GM12878 (cell line): ENCODE data around the gene JUND. TPM values are rescaled to one million over a fixed set of nuclear protein-coding genes. Genes with fewer than 3 reads are reported as not detected.

Source experiments
- ATAC-seq: fragments of 200-7000 bp; cut with Tn5 transposase; 3 replicates; pipeline ENCODE4 v1.9.1; 2020; ENCODE audit warnings: mild to moderate bottlenecking, moderate library complexity
- BruUV-seq: library from RNA; stranded (reverse); fragments of 400-500 nt; replicated peaks from 2 replicates; lab custom pipeline; 2021; lab: Mats Ljungman, UMichigan
- CTCF ChIA-PET: fragments of 300-600 bp; sonication (Branson Sonifier 250); formaldehyde crosslinking; extraction: SDS; loops from one replicate; lab custom pipeline; 2021; ENCODE audit warnings: inconsistent platforms; lab: Yijun Ruan, JAX
- POLR2A ChIA-PET: fragments of 350-600 bp; formaldehyde crosslinking; extraction: SDS; loops from one replicate; lab custom pipeline; 2021; ENCODE audit warnings: inconsistent platforms; lab: Charles Lee
- RAD21 ChIA-PET: fragments of 300-600 bp; sonication (Branson Sonifier 250); formaldehyde crosslinking; loops from one replicate; lab custom pipeline; 2023; ENCODE audit warnings: antibody characterized with exemption; ENCODE audit not compliant: unreplicated experiment; lab: Charles Lee
- SMC1A ChIA-PET: fragments of 300-600 bp; sonication (Branson Sonifier 250); formaldehyde crosslinking; loops from one replicate; lab custom pipeline; 2023; ENCODE audit not compliant: unreplicated experiment, uncharacterized antibody; lab: Charles Lee
- DNase-seq: peaks from one replicate; pipeline ENCODE4 v3.0.0-alpha.2; 2011; ENCODE audit warnings: low read depth, low spot score
- FAIRE-seq: peaks from 3 replicates; lab custom pipeline; 2011; peaks lifted over from hg19 to GRCh38; lab: Jason Lieb, UNC
- H2AFZ ChIP-seq: 2 replicates; pipeline ENCODE4 v1.6.0; 2011; ENCODE audit warnings: low read depth, low read length, control low read depth; ENCODE audit not compliant: control insufficient read depth
- H3K27ac ChIP-seq: 2 replicates; pipeline ENCODE4 v1.5.1; 2011; ENCODE audit warnings: control low read depth; ENCODE audit not compliant: control insufficient read depth, insufficient read depth
- H3K27me3 ChIP-seq, 2 experiments: replicated peaks in 1 of 2; 2 replicates each; pipeline versions ENCODE4 v1.6.0 to v1.6.1; 2011; ENCODE audit warnings: low read length in 1 of 2; ENCODE audit not compliant: control insufficient read depth in 2 of 2, insufficient read depth in 2 of 2
- H3K36me3 ChIP-seq, 2 experiments: 2 replicates each; pipeline ENCODE4 v1.5.1; 2011; ENCODE audit warnings: low read length in 1 of 2; ENCODE audit not compliant: control insufficient read depth in 2 of 2, insufficient read depth in 2 of 2
- H3K4me1 ChIP-seq: 2 replicates; pipeline ENCODE4 v1.6.1; 2011; ENCODE audit warnings: mild to moderate bottlenecking, low read length, moderate library complexity, mixed read lengths; ENCODE audit not compliant: control insufficient read depth, insufficient read depth
- H3K4me2 ChIP-seq: 2 replicates; pipeline ENCODE4 v1.6.0; 2011; ENCODE audit warnings: control low read depth; ENCODE audit not compliant: control insufficient read depth, insufficient read depth
- H3K4me3 ChIP-seq: fragments of 200-600 bp; sonication (generic); 2 replicates; pipeline ENCODE4 v1.5.1; 2016
- H3K79me2 ChIP-seq: 2 replicates; pipeline ENCODE4 v1.6.0; 2011; ENCODE audit warnings: low read length; ENCODE audit not compliant: control insufficient read depth, insufficient read depth
- H3K9ac ChIP-seq: 2 replicates; pipeline ENCODE4 v1.8.0; 2011; ENCODE audit warnings: low read length, control low read depth, mixed read lengths; ENCODE audit not compliant: control insufficient read depth, insufficient read depth
- H3K9me3 ChIP-seq: replicated peaks from 3 replicates; pipeline ENCODE4 v1.5.1; 2011; ENCODE audit warnings: mild to moderate bottlenecking, low read length; ENCODE audit not compliant: control insufficient read depth, insufficient read depth
- H4K20me1 ChIP-seq: 2 replicates; pipeline ENCODE4 v1.6.0; 2011; ENCODE audit not compliant: control insufficient read depth, insufficient read depth
- ATF3 ChIP-seq: IDR thresholded peaks from 2 replicates; pipeline ENCODE4 v1.6.1; 2011; ENCODE audit warnings: low read depth, mild to moderate bottlenecking, low read length, moderate library complexity, borderline replicate concordance; ENCODE audit errors: extremely low read depth
- CBFB ChIP-seq: IDR thresholded peaks from 2 replicates; pipeline ENCODE4 v1.6.1; 2016; ENCODE audit warnings: antibody characterized with exemption, low read depth
- CHD1 ChIP-seq: IDR thresholded peaks from 2 replicates; pipeline ENCODE4 v1.6.1; 2012; ENCODE audit warnings: low read depth, low read length, improper control_type of control experiment
- IKZF2 ChIP-seq, 2 experiments: fragments of 450-650 bp; IDR thresholded peaks; 2 replicates each; pipeline ENCODE4 v1.6.1; 2017; ENCODE audit warnings: mild to moderate bottlenecking in 2 of 2, moderate library complexity in 2 of 2
- KLF5 ChIP-seq: fragments of 450-650 bp; IDR thresholded peaks from 2 replicates; pipeline ENCODE4 v1.6.1; 2014; ENCODE audit warnings: mild to moderate bottlenecking; ENCODE audit not compliant: partially characterized antibody
- MEF2B ChIP-seq: fragments of 450-650 bp; IDR thresholded peaks from 2 replicates; pipeline ENCODE4 v1.6.1; 2018; ENCODE audit warnings: mild to moderate bottlenecking, moderate library complexity; ENCODE audit not compliant: partially characterized antibody, poor library complexity, severe bottlenecking
- NBN ChIP-seq: fragments of 450-650 bp; IDR thresholded peaks from 2 replicates; pipeline ENCODE4 v1.6.1; 2016
- NR2F1 ChIP-seq: fragments of 450-650 bp; conservative IDR thresholded peaks from 2 replicates; pipeline ENCODE4 v1.6.1; 2017; ENCODE audit warnings: mild to moderate bottlenecking
- PAX8 ChIP-seq: fragments of 450-650 bp; IDR thresholded peaks from 2 replicates; pipeline ENCODE4 v1.6.1; 2017; ENCODE audit warnings: mild to moderate bottlenecking, moderate library complexity
- POU2F2 ChIP-seq: IDR thresholded peaks from 3 replicates; pipeline ENCODE4 v1.6.1; 2011; ENCODE audit warnings: low read depth, mild to moderate bottlenecking, low read length, borderline replicate concordance
- SMAD1 ChIP-seq: fragments of 450-650 bp; IDR thresholded peaks from 2 replicates; pipeline ENCODE4 v1.6.1; 2018; ENCODE audit warnings: mild to moderate bottlenecking, low read depth; ENCODE audit not compliant: partially characterized antibody
- SMC3 ChIP-seq: IDR thresholded peaks from 2 replicates; pipeline ENCODE4 v1.6.1; 2011; ENCODE audit warnings: low read length, improper control_type of control experiment, borderline replicate concordance
- ZNF217 ChIP-seq: fragments of 450-650 bp; IDR thresholded peaks from 2 replicates; pipeline ENCODE4 v1.6.1; 2017; ENCODE audit warnings: antibody characterized with exemption, mild to moderate bottlenecking
- WGBS: methylation state at CpG from one replicate; pipeline ENCODE4 v1.1.6; 2016; ENCODE audit warnings: low lambda C conversion rate; ENCODE audit not compliant: insufficient replicate concordance, insufficient coverage; ENCODE audit errors: missing lambda C conversion rate; 5-methylcytosine and 5-hydroxymethylcytosine counted together
- in situ Hi-C: fragments of 300-500 bp; cut with MboI; formaldehyde crosslinking; loops from 9 replicates; pipeline ENCODE4 v1.14.3; 2018; ENCODE audit warnings: mixed read lengths
- intact Hi-C: fragments of 100-400 bp; cut with micrococcal nuclease; formaldehyde crosslinking; loops from one replicate; pipeline ENCODE4 v1.14.2; 2022; ENCODE audit not compliant: unreplicated experiment
- polyA plus RNA-seq, 11 experiments: library from polyadenylated mRNA; depleted of rRNA in 4 of 11; unstranded in 6 of 11; stranded (reverse) in 5 of 11; fragments of >200 nt; fragmentation: Nextera tagmentation in 4 of 11; fragmentation: Illumina TruSeq in 1 of 11; extraction: Ambion mirVana in 4 of 11; extraction: Trizol in 1 of 11; gene quantifications; 1 replicate in 1 of 11; 2 replicates in 10 of 11; pipeline versions ENCODE4 v1.2.1 to v1.2.3, GENCODE V29; 2011 to 2016; ENCODE audit warnings: inconsistent platforms in 2 of 11, missing spikeins in 2 of 11, low read depth in 1 of 11
- total RNA-seq, 4 experiments: library from RNA; depleted of rRNA in 3 of 4; stranded (reverse); fragments of >200 nt in 3 of 4; fragmentation: Illumina TruSeq in 1 of 4; extraction: Trizol in 1 of 4; gene quantifications; 2 replicates each; pipeline versions ENCODE4 v1.2.1 to v1.2.3, GENCODE V29; 2013 to 2021

JUND gene
- total and polyA plus RNA-seq, 10 of the 15 experiments (the other 5 are each of a cell fraction or from before 2014, with no cell fraction given), result 7.4 to 164 (median 18.8) TPM

GRCh38 chr19:18269070-18269723 is 12.2 kb downstream of the JUND start:
- Histone ChIP-seq H3K4me1 (no peaks in the 10 kb centered on the region), H2AFZ (no peak overlapping the region), H3K27ac (no peak overlapping the region), H3K9me3 (no peaks in the 10 kb centered on the region), H4K20me1 (no peaks in the 10 kb centered on the region), H3K4me3 (no peak overlapping the region), H3K4me2 (no peak overlapping the region), H3K9ac (no peak overlapping the region), H3K27me3 (no peaks in the 10 kb centered on the region), H3K36me3 (no peaks in the 10 kb centered on the region), H3K79me2 (no peaks in the 10 kb centered on the region)
- CTCF ChIA-PET, result interaction anchor here (0.8 to 14.1 kb wide), 8 partner anchors 10 to 156 kb away, joined by 3 to 516 read pairs (median 6); partner anchors contain the start of gene LSM4
- no peak for ATAC-seq
- DNase-seq, result no peak
- RAD21 ChIA-PET, result interaction anchor here (0.8 to 2.2 kb wide), 4 partner anchors 17 to 83 kb away, joined by 3 to 16 read pairs (median 3); no protein-coding TSS in a partner anchor
- TF ChIP-seq NR2F1, result no peak
- TF ChIP-seq SMC3, result no peak
- TF ChIP-seq ATF3, result no peak
- no peak for TF ChIP-seq CHD1
- no peak for TF ChIP-seq IKZF2 (IDR thresholded peaks at IDR 0.05)
- TF ChIP-seq PAX8, result no peak
- no peak for TF ChIP-seq NBN
- TF ChIP-seq KLF5, result no peak
- no peak for TF ChIP-seq MEF2B
- no peak for TF ChIP-seq CBFB
- TF ChIP-seq POU2F2, result no peak
- TF ChIP-seq SMAD1, result no peak
- no peak for TF ChIP-seq ZNF217
- in situ Hi-C loops (no loop called here), intact Hi-C loops (no loop called here)
- POLR2A ChIA-PET, result interaction anchor here (0.6 to 1.0 kb wide), 2 partner anchors 52 to 311 kb away, joined by 3 read pairs; no protein-coding TSS in a partner anchor
- WGBS, result 13% methylated on average over 2 of the region's 2 CpGs
- BruUV-seq, result no TSS peak
- no peak for FAIRE-seq
- SMC1A ChIA-PET, result interaction anchor here (1.8 to 2.6 kb wide), 2 partner anchors 10 to 60 kb away, joined by 5 to 9 read pairs; no protein-coding TSS in a partner anchor
